HFF-Myc (cell line): ENCODE measurements around the gene ROCK2.

Source experiments
- DNase-seq: peaks from one replicate; pipeline ENCODE4 v3.0.0-alpha.2; 2011; ENCODE audit warnings: low read depth; ENCODE audit errors: extremely low read depth
- H3K4me3 ChIP-seq: replicated peaks from 2 replicates; pipeline ENCODE4 v1.5.1; 2011; ENCODE audit warnings: low read depth, mild to moderate bottlenecking, control low read depth, low read length
- TF ChIP-seq, protein P1 (sequence below): IDR thresholded peaks from 2 replicates; pipeline ENCODE4 v1.5.1; 2012; ENCODE audit warnings: mild to moderate bottlenecking, low read depth, low read length, control low read depth; ENCODE audit errors: missing control alignments

The ROCK2 gene

DNA sequence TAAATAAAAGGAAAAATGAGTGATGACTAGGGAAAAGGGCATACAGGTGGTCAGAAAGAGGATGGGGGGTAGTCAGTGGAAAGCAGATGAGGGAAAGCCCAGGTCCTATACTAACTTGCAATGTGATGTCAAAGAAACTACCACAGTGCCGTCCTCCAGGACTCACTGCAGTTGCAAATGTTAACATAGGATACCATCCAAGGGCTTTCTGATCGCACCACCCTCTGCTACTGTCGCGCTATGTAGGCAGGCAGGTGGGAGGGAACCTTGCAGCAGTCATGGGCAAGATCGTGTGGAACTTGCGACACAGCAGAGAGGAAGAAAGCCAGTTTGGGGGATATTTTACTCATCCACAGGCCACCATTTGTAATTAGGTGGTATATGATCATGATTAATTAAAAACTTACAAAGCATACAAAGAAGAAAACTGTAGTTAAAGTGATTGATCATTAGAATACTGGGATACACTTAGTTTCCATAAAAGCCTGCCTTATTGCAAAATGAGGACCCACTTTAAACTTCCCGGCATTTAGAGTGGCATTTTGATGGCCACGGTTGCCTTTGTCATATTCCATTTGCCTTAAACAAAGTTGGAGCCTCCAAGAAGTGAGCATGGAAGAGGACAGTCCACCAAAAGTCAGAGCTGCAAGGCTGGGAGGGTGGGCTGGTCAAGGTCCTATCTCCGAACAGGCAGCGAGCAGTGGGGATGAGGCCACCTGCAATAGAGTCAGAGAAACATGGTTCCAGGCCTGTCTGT is 8.5 kb upstream of the ROCK2 start:
- no peak for DNase-seq

DNA sequence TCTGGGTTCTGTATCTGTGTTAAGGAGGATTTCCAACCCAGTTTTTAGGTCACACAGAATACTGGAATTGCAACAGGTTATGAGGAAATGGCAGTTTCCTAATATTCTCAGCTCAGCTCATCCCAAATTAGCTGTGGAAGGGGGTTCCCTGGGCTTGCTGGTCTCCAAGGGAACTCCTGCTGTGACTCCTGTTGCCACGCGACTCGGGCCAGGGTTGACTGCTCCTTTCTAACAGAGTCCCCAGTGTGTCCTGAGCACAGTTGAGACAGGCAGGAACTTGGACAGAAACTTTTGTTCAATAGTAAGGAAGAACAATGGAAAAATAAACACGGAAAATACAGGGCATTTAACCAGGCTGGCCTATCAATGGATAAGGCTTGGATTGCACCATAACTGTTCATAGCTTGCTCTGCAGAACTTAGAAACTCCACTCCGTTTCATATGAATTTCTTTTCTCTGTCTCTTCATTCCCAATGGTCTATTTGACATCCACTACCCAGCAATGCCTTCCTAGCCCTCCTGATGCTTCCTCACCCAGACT is 3.8 kb upstream of the ROCK2 start:
- DNase-seq: no peak
- TF ChIP-seq, protein P1, sequence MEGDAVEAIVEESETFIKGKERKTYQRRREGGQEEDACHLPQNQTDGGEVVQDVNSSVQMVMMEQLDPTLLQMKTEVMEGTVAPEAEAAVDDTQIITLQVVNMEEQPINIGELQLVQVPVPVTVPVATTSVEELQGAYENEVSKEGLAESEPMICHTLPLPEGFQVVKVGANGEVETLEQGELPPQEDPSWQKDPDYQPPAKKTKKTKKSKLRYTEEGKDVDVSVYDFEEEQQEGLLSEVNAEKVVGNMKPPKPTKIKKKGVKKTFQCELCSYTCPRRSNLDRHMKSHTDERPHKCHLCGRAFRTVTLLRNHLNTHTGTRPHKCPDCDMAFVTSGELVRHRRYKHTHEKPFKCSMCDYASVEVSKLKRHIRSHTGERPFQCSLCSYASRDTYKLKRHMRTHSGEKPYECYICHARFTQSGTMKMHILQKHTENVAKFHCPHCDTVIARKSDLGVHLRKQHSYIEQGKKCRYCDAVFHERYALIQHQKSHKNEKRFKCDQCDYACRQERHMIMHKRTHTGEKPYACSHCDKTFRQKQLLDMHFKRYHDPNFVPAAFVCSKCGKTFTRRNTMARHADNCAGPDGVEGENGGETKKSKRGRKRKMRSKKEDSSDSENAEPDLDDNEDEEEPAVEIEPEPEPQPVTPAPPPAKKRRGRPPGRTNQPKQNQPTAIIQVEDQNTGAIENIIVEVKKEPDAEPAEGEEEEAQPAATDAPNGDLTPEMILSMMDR: no peak
- no peak overlapping the region for H3K4me3 ChIP-seq

More for the DNA sequence above, 8.5 kb upstream of the ROCK2 start:
- TF ChIP-seq, protein P1: no peak
- H3K4me3 ChIP-seq: no peak overlapping the region

DNA sequence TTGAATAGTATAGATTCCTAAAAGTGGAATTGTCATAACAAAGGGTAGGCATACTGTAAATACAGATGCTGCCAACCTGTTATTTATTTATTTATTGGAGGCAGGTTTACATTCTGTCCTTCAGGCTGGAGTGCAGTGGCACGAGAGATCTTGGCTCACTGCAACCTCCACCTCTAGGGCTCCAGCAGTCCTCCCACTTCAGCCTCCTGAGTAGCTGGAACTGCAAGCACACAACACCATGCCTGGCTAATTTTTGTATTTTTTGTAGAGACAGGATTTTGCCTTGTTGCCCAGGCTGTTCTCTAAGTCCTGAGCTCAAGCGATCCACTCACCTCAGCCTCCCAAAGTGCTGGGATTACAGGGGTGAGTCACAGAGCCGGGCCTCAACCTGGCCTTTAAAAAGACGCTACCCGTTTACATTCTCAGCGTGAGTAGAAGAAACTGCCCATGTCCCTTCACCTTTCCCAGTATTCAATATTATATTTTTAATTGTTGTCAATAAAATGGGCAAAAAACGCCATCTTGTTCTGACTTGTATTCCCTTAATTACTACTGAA is 3.0 kb upstream of the ROCK2 start:
- DNase-seq: no peak
- H3K4me3 ChIP-seq: no peak overlapping the region
- TF ChIP-seq, protein P1: no peak

DNA sequence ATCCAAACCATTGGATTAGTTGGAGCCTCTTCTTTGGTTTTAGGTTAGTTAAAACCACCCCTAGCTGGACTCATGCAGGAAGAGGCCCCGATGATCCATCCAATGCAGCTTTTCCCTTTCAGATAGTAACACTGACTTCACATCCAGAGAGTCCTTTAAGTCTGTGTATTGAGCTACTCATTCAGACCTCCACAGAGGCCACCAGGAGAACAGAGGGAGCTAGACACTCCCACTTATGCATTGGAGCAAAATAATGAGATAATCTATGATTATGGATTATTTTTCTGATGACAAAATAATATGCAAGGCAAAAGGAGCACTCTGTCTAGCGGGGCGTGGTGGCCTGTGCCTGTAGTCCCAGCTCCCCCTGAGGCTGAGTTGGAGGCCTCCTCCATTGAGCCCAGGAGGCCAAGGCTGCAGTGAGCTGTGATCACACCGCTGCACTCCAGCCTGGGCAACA is 1.6 kb upstream of the ROCK2 start:
- no peak overlapping the region for H3K4me3 ChIP-seq
- TF ChIP-seq, protein P1: no peak
- DNase-seq: no peak

DNA sequence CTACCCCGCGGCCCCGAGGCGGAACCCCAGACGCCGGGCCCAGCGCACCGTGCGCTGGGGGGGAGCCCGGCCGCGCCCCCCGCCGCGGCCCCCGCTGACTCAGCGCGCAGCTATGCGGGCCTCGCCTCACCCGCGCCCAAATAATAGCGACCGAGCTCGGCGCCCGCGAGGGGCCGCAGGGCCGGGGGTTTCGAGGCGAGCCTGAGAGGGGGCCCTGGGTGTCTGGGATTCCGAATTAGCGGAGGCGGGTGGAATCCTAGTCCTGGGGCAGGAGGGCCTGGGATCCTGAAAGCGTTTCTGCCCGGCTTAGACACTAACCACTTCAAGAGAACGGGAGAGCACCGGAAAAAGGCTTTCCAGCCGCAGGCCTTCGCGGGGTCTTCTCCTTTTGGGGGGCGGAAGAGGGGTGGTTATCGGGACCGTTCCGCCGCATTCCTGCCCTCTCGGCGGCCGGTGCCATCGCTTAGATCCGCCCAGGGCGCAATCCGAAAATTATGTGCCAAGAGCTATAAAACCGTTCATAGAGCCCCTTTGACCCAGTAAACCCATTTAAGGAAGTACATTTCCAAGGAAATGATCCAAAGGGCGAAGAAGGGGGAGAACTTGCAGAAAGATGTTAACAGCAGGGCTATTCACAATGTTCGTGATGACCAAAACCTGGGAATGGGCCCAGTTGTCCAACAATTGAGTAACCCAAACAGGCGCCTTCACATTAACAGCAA is 681 bp upstream of the ROCK2 start:
- TF ChIP-seq, protein P1: no peak
- DNase-seq: peak; percentile 36
- H3K4me3 ChIP-seq: peak overlapping the region; percentile 64

DNA sequence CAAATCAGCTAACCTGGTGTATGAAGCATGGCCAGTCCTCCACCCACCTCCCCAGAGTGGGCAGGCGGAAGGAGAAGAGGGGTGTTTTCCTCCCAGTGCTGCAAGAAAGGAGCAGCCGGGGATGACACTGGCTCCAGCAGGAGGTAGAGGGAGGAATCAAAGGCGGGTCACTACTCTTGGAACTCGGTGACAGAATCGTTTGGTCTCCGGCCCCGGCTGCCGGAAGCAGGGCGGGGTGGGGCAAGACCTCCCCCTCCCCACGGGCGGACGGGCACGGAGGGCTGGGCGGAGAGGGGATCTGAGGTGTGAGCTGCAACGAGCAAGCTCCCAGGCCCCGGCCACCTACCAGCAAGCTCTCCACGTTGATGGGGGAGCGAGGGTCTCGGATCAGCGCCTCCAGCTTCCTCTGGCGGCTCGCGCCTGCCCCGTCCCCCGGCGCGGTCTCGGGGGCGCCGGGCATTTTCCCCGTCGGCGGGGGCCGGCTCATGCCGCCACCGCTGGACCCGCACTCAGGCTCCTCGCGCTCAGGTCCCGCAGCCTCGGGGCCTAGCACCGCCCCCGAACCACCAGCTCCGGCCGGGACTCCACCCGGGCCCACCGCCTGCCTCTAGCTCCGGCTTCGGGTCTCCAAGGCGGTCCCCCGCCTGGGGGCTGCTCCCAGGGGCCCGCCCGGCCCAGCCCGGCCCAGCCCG is 640 bp downstream of the ROCK2 start:
- DNase-seq: no peak
- TF ChIP-seq, protein P1: no peak
- H3K4me3 ChIP-seq: peak overlapping the region; percentile 64
